ENCODE measurements around the gene GTSE1.

DNA sequence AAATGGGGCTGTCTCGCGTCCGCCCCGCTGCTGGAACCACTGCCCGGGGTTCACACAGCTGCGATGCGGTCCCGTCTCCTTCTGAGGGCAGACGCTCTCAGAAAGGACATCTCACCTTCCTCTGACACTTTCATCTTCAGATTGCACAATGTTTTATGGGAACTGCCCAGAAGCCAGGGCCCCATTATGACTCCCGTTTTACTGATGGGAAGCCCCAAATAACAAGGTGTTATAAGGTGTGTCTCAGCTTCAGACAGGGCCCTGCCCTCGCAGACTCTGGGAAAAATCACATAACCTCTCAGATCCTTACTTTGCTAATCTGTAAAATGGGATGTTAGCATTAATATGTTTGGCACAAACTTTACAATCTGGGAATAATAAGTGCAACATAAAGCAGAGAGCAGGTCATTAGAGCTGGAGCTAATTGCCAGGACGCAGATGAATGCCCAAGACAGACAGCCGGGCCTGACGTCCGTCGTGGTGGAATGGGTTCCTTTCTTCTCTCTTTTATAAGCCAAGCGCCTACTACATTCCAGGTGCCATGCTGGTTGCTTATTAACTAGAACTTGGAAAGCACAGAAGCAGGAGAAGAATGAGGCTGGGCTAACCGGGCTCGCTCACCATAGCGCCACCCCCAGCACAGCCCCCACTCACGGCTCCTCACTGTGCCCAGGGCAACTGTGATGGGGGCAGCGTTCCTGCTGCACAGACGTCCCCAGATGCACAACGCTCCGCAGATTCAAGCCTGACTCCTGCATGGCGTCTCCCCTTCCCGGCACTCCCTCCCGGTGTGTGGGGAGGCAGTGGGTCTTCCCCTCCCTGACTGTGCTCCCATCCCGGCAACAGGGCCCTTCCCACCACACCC lies 82.6 kb downstream of the GTSE1 start:
- no peak for TF ChIP-seq CTCF (optimal IDR thresholded peaks at IDR 0.05 in 1 of 3, IDR thresholded peaks at IDR 0.05 in 1 of 3, conservative IDR thresholded peaks at IDR 0.05 in 1 of 3; ENCODE audit: extremely low read depth in 1 of 3, insufficient read depth in 2 of 3, low read length in 3 of 3)
- no peak for TF ChIP-seq EZH2 (IDR thresholded peaks at IDR 0.05; ENCODE audit: low read length)
